Stimulated activated CD8-positive, alpha-beta memory T cell treated with anti-CD3 and anti-CD28 coated beads, Interleukin-12 subunit alpha, Interleukin-12 subunit beta, amount 100 ng/mL, for 4 hours (primary cell): Measurements from ENCODE around the gene HERC4.

Experiments used
- DNase-seq: peaks from one replicate; pipeline ENCODE4 v3.0.0-alpha.2; 2020; ENCODE audit warnings: low read depth

Gene HERC4

GRCh38 chr10:67965456-67965855 is 109.6 kb downstream of the HERC4 start:
- DNase-seq = no peak

- no peak for DNase-seq
These were observed 115.1 kb downstream of the HERC4 start for GRCh38 chr10:67959839-67960476.

GRCh38 chr10:67955614-67956013 is 119.5 kb downstream of the HERC4 start:
- no peak for DNase-seq

GRCh38 chr10:67943917-67944316 is 131.2 kb downstream of the HERC4 start:
- no peak for DNase-seq

GRCh38 chr10:67936416-67936815 is 138.7 kb downstream of the HERC4 start:
- no peak for DNase-seq

GRCh38 chr10:67935223-67935622 is 139.9 kb downstream of the HERC4 start:
- DNase-seq = no peak

GRCh38 chr10:67934336-67934735 is 140.7 kb downstream of the HERC4 start:
- DNase-seq = no peak

GRCh38 chr10:67933199-67933598 is 141.9 kb downstream of the HERC4 start:
- no peak for DNase-seq

GRCh38 chr10:67926951-67927350 is 148.1 kb downstream of the HERC4 start:
- no peak for DNase-seq

- DNase-seq = no peak
These were observed 149.6 kb downstream of the HERC4 start for GRCh38 chr10:67925449-67926005.

GRCh38 chr10:67924136-67924535 is 150.9 kb downstream of the HERC4 start:
- DNase-seq = no peak

GRCh38 chr10:67923551-67923950 is 151.5 kb downstream of the HERC4 start:
- DNase-seq = no peak

GRCh38 chr10:67921065-67921464 is 154.0 kb downstream of the HERC4 start:
- DNase-seq = no peak

- no peak for DNase-seq
These were observed 157.4 kb downstream of the HERC4 start for GRCh38 chr10:67917679-67918078.

- DNase-seq = no peak
These were observed 157.9 kb downstream of the HERC4 start for GRCh38 chr10:67917169-67917568.

- no peak for DNase-seq
These were observed 160.2 kb downstream of the HERC4 start for GRCh38 chr10:67914777-67915340.

- DNase-seq = no peak
These were observed 162.6 kb downstream of the HERC4 start for GRCh38 chr10:67912331-67912946.

GRCh38 chr10:67903581-67903980 is 171.5 kb downstream of the HERC4 start:
- no peak for DNase-seq

GRCh38 chr10:67893637-67894036 is 181.4 kb downstream of the HERC4 start:
- no peak for DNase-seq

GRCh38 chr10:67884842-67885670 is 190.0 kb downstream of the HERC4 start:
- peak; percentile 67 for DNase-seq

GRCh38 chr10:67884313-67884841 is 190.7 kb downstream of the HERC4 start, which contains the start of gene SIRT1:
Gene SIRT1 (plus strand): TSS chr10:67884656. CDS start chr10:67884722, 66 bp downstream.
- DNase-seq = peak; percentile 95

GRCh38 chr10:67883710-67884312 is 191.3 kb downstream of the HERC4 start:
- DNase-seq = no peak
